Measurements from ENCODE around the gene ISM1. TPM values are rescaled to one million over a fixed set of nuclear protein-coding genes. Genes with fewer than 3 reads are reported as not detected.

ISM1 gene
- total RNA-seq, 2 donors from 2014 or later, result 0.09 to 0.34 TPM

DNA sequence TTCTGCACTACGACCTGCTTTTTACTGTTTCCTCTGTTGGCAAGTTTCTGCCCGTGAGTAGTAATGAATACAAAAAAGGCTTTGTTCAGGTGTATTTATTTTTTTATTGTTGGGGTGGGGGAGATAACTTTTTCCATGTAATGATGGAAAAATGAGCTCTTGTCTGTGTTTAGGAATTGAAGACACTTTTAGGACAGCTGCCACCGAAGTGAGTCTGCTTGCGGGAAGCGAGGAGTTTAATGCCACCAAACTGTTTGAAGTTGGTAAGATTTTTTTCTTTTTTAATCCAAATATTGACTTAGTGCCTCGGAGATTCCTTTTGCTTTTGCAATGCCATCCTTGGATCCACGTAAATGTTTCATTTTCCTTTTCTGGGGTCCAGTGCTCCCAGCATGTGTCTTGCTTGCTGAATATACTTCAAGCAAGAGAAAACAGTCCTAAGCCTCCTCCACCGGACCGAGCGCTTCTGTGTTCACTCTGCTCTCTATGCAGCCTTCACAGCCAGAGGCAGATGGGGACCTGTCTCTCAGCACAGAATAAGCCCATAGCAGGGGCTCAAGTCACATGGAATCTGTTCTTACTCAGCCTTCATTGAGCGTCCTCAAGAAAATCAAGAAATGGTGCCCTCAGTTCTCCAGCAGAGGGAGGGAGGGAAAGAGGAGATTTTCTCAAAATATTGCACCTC lies 71.3 kb downstream of the ISM1 start:
- no peaks in the 10 kb centered on the region for H3K9me3 Mint-ChIP-seq
- H3K36me3 Mint-ChIP-seq (ENCODE audit: low read depth), result peaks cover 39% of the 10 kb centered on the region
- H3K27me3 Mint-ChIP-seq, result no peaks in the 10 kb centered on the region
- H3K4me3 Mint-ChIP-seq, result no peak overlapping the region
- H3K4me1 Mint-ChIP-seq, result no peaks in the 10 kb centered on the region
- ATAC-seq (replicated peaks), result no peak
- no peak overlapping the region for H3K27ac Mint-ChIP-seq

DNA sequence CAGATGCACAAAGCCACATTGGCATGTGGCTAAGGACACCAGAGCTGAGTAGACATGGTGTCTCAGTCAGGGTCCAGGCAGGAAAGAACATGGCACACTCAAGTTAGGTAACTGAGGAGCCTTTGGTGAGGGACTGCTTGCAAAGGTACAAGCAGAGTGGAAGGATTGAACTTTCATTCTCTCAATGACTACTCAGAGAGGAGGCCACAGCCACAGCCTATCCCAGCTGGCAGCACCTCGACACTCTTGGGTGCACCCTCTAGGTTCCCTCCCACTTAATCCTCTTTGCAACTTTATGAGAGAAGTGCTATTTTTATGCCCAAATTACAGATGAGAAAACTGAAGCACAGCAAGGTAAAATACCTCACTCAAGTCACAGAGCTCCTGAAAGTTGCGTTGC lies 73.4 kb downstream of the ISM1 start:
- no peaks in the 10 kb centered on the region for H3K4me1 Mint-ChIP-seq
- no peaks in the 10 kb centered on the region for H3K27me3 Mint-ChIP-seq
- no peak overlapping the region for H3K27ac Mint-ChIP-seq
- H3K4me3 Mint-ChIP-seq, result no peak overlapping the region
- ATAC-seq (replicated peaks), result no peak
- no peaks in the 10 kb centered on the region for H3K9me3 Mint-ChIP-seq
- H3K36me3 Mint-ChIP-seq (ENCODE audit: low read depth), result peaks cover 36% of the 10 kb centered on the region

DNA sequence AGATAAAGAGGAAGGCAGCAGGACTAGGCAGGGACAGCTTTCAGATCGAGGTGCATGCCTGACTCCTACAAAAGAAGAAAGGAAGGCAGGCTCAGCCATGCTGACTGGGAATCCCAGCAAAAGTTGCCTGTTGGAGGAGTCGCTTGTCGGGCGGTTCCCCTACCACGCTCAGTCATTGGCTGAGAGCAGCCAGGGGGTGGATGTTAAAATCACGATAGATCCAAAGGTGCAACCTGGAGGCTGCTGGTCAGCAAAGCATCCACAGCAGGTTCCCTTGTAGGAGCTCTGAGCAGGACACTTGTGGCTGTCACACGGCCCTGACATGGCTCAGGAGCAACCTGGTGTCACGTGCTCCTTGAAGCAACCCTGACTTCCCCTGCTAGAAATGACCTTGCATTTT lies 74.6 kb downstream of the ISM1 start:
- H3K27me3 Mint-ChIP-seq, result no peaks in the 10 kb centered on the region
- H3K36me3 Mint-ChIP-seq (ENCODE audit: low read depth), result peaks cover 33% of the 10 kb centered on the region
- no peak for ATAC-seq (replicated peaks)
- no peak overlapping the region for H3K27ac Mint-ChIP-seq
- no peaks in the 10 kb centered on the region for H3K4me1 Mint-ChIP-seq
- no peak overlapping the region for H3K4me3 Mint-ChIP-seq
- no peaks in the 10 kb centered on the region for H3K9me3 Mint-ChIP-seq

DNA sequence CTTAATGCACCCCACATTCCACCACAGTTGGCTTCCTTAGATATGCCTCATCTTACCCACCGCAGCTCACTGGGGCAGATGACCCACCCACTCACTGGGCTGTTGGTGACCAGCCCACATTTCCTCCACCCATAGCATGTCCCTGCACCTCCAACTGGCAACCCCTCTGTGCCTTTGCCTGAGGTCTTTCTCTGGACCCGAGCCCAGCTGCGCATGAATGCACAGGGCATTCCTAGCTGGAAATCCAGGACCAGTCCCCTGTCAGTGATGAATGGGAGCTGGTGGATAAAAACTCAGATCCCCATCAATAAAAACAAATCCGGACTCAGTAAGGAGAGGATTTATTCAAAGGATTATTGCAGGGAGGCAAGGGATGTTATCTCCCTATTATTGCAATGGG lies 75.0 kb downstream of the ISM1 start:
- no peak overlapping the region for H3K4me3 Mint-ChIP-seq

DNA sequence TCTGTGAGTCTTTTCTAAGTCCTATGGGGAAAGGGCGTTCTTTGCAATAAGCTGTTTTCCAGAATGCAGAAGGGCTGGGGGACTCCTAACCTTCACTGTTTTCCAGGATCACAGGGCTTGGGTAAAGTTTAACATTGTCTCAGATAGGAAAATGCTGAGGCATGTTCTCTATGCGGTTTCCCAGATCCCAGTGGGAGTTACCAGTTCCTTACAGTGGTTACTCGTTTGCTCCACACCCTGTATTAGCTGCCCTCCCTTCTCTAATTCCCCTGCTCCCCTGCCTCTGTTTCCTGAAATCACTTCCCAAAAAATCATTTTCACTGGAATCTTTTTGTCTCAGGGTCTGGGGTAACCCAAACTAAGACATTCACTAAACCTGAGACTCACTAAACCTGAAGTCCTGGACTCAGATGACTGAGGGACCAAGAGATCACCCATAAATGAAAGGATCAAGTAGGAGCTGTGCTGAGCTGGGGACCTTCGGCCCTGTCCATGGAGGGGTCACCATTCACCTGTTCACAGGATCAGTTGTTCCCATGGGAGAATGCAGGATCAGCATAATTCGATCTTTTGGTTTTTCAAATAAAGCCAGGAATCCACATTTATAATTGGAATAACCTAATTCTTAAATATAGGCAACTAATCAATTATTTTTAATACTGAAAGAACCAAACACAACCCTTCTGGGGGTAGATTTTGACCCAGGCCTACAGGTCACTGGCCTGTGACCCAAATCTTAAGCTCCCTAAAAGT lies 76.2 kb downstream of the ISM1 start:
- ATAC-seq (replicated peaks), result no peak
- Mint-ChIP-seq H3K27me3 (no peaks in the 10 kb centered on the region), H3K9me3 (no peaks in the 10 kb centered on the region), H3K4me1 (no peaks in the 10 kb centered on the region), H3K36me3 (ENCODE audit: low read depth) (peaks cover 26% of the 10 kb centered on the region), H3K4me3 (no peak overlapping the region), H3K27ac (no peak overlapping the region)

More for the DNA sequence above, 75.0 kb downstream of the ISM1 start:
- Mint-ChIP-seq H3K27me3 (no peaks in the 10 kb centered on the region), H3K36me3 (ENCODE audit: low read depth) (peaks cover 33% of the 10 kb centered on the region), H3K4me1 (no peaks in the 10 kb centered on the region), H3K9me3 (no peaks in the 10 kb centered on the region), H3K27ac (no peak overlapping the region)
- ATAC-seq (replicated peaks), result no peak

DNA sequence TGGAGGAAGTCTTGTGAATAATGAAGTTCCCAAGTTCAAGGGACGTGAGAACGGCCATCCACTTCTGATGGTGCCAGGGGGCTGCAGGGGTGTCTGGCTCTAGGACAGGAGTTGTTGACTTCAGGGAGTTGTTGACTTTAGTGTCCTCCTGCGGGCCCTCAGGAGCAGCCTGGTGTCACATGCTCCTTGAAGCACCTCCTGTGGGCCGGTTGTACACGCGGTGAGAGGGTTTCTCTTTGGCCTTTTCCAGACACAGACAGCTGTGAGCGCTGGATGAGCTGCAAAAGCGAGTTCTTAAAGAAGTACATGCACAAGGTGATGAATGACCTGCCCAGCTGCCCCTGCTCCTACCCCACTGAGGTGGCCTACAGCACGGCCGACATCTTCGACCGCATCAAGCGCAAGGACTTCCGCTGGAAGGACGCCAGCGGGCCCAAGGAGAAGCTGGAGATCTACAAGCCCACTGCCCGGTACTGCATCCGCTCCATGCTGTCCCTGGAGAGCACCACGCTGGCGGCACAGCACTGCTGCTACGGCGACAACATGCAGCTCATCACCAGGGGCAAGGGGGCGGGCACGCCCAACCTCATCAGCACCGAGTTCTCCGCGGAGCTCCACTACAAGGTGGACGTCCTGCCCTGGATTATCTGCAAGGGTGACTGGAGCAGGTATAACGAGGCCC lies 77.8 kb downstream of the ISM1 start:
- Mint-ChIP-seq H3K27ac (no peak overlapping the region), H3K9me3 (no peaks in the 10 kb centered on the region), H3K27me3 (no peaks in the 10 kb centered on the region), H3K36me3 (ENCODE audit: low read depth) (peaks cover 16% of the 10 kb centered on the region), H3K4me3 (no peak overlapping the region), H3K4me1 (no peaks in the 10 kb centered on the region)
- no peak for ATAC-seq (replicated peaks)

DNA sequence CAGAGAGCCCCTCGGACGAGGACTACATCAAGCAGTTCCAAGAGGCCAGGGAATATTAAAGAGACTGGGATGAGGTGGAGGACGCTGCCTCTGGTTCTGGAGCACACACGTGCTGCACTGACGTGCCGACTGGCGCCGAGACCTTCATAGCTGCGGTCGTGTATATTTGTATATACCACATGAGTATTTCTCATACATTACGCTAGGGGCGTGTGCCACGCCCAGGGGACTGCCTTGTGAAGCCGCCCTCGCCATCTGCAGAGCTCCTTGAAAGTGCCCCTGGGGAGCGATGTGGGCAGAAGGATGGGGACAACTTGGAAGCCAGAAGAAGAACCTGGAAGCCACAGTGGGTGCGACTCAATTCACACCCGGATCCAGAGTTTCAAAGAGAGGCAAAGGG lies 78.3 kb downstream of the ISM1 start:
- no peaks in the 10 kb centered on the region for H3K4me1 Mint-ChIP-seq
- no peaks in the 10 kb centered on the region for H3K9me3 Mint-ChIP-seq
- no peak for ATAC-seq (replicated peaks)
- H3K4me3 Mint-ChIP-seq, result no peak overlapping the region
- no peak overlapping the region for H3K27ac Mint-ChIP-seq
- peaks cover 16% of the 10 kb centered on the region for H3K36me3 Mint-ChIP-seq (ENCODE audit: low read depth)
- H3K27me3 Mint-ChIP-seq, result no peaks in the 10 kb centered on the region

DNA sequence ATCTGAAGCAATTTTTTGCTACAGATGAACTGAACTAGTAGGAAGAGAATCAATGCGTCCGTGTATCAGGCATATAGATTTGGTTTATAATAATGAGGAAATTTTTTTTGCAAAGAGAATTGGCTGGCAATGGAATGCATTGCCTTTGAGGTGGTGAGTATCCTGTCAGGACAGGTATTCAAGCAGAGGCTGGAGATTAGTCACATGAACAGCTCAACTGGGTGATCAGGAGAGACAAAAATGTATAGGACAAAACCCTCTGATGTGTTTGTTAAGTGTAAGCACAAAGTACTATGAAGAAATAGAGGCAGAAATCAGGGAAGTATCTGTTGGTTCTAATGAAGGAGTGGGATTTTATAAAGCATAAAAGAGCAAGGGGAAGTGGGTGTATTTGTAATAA lies 80.5 kb downstream of the ISM1 start:
- Mint-ChIP-seq H3K4me1 (no peaks in the 10 kb centered on the region), H3K9me3 (no peaks in the 10 kb centered on the region), H3K36me3 (ENCODE audit: low read depth) (peaks cover 16% of the 10 kb centered on the region), H3K4me3 (no peak overlapping the region), H3K27me3 (no peaks in the 10 kb centered on the region), H3K27ac (no peak overlapping the region)
- ATAC-seq (replicated peaks), result no peak

DNA sequence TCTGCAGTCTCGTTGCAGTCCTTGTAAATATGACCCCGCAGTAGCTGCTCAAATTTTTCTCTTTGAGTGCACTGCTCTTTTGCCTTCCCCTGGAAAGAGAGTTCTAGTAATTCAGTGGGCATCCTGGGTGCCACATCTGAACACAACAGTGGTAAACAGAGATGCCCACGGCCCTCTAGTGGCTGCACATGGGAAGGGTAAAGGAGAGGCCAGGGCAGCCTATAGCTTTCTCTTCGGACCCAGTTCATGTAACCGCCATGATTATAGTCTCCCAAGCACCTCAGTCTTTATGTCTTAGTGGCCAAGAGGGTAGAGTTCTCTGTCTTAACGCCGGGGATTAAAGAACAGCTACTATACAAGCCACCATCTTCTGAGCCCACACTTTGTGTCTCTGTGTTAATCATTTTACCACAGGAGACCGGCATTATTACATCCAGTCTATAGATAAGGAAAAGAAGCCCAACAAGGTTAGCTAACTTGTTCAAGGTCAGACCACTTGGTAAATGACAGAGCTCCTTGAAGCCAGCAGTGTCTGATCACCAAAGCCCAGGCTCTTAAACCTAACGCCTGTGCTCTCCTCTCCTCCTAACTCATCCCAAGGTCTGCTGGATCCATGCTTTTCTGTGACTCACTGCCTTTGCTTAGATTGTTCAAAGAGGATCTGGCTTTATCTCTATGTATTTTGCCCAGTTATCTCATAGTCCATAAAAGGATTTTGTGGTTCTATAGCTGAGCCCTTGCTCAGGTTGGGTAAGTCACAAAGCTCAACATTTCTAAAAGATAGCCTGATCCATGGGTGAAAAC lies 81.8 kb downstream of the ISM1 start:
- Mint-ChIP-seq H3K27me3 (no peaks in the 10 kb centered on the region), H3K4me3 (no peak overlapping the region), H3K27ac (no peak overlapping the region), H3K4me1 (no peaks in the 10 kb centered on the region), H3K36me3 (ENCODE audit: low read depth) (peaks cover 16% of the 10 kb centered on the region), H3K9me3 (no peaks in the 10 kb centered on the region)
- ATAC-seq (replicated peaks), result peak; percentile 75

DNA sequence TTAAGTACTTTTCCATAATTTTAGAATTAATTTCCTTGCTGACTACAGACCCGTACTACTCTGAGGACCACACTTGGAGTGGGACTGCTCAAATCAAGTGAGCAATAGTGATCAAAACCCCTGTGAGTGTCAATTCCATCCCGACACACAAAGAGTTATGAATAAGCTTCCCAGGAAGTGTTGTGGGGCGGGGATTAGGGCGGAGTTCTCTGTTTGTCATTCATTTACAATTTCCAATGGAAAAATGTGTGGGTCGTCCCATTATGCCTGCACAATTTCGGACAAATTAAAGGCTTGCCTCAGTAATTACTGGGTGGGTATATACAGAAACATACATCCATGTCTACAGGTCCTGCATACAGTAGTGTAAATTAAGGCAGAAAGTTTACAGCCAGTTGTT lies 84.2 kb downstream of the ISM1 start:
- Mint-ChIP-seq H3K27ac (no peak overlapping the region), H3K4me3 (no peak overlapping the region), H3K36me3 (ENCODE audit: low read depth) (no peaks in the 10 kb centered on the region), H3K4me1 (no peaks in the 10 kb centered on the region), H3K9me3 (no peaks in the 10 kb centered on the region), H3K27me3 (no peaks in the 10 kb centered on the region)
- ATAC-seq (replicated peaks), result no peak

DNA sequence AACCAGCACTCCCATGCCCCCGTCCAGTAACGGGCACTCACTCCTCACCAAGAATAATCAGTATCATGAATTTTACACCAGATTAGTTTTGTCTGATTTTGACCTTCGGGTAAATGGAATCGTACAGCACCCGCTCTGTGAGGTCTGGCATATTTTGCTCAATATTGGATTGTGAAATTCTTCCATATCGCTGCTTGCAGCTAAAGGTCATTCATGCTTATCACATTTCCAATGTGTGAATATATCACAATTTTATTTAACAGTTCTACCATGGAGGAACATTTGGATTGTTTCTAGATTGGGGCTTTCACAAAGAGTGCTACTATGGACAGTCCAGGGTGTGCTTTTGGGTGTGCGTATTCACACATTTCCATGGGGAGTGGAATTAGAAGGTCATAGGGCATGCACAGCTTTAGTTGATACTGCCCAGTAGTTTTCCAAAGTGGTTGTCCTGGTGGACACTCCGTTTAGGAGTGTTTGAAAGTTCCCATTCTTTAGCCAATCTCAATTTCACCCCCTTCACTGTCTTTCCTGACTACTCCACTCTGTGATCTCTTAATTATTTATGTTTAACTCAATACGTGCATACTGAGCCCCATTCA lies 86.6 kb downstream of the ISM1 start:
- Mint-ChIP-seq H3K36me3 (ENCODE audit: low read depth) (no peaks in the 10 kb centered on the region), H3K27ac (no peak overlapping the region)
- no peak for ATAC-seq (replicated peaks)

DNA sequence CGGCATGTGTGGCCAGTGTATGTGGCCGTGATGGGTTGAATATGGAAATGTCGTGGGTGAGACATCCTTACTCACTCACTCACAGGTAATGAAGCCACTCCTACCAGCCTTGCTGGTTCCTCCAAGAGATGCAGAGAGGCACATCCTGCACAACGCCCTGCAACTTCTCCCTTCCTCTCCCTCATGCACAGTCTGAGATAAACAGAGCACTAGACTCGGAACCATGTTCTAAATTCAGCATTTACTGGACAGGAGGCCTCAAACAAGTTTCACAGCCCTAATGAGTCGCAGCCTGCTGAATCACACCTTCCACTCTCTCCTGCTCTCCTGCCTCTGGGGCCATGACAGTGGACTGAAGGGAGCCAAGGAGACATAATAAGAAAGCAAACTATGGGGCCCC lies 91.2 kb downstream of the ISM1 start:
- Mint-ChIP-seq H3K9me3 (peaks cover 13% of the 10 kb centered on the region), H3K4me3 (no peak overlapping the region), H3K27me3 (no peaks in the 10 kb centered on the region), H3K4me1 (no peaks in the 10 kb centered on the region), H3K36me3 (ENCODE audit: low read depth) (no peaks in the 10 kb centered on the region), H3K27ac (no peak overlapping the region)
- ATAC-seq (replicated peaks), result peak; percentile 62

More for the DNA sequence above, 86.6 kb downstream of the ISM1 start:
- Mint-ChIP-seq H3K27me3 (no peaks in the 10 kb centered on the region), H3K4me1 (no peaks in the 10 kb centered on the region), H3K4me3 (no peak overlapping the region), H3K9me3 (no peaks in the 10 kb centered on the region)

DNA sequence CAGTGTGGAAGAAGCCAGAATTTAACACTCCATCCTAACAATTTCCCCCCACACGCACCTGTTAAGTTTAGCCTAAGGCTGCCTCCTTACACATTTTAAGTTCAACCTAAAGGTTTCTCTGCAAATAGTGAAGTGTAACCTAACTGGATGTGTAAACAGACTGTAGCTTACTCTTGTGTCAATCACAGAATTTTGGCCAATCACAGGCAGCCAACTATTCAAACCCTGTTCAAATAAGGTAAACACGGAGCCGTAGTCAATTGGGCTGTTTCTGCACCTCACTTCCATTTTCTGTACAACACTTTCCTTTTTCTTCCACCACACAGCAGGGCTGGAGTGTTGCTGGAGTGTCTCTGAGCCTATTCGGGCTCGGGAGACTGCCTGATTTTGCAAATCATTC lies 92.1 kb downstream of the ISM1 start:
- Mint-ChIP-seq H3K4me1 (no peaks in the 10 kb centered on the region), H3K4me3 (no peak overlapping the region), H3K27me3 (no peaks in the 10 kb centered on the region), H3K9me3 (peaks cover 13% of the 10 kb centered on the region), H3K36me3 (ENCODE audit: low read depth) (no peaks in the 10 kb centered on the region), H3K27ac (no peak overlapping the region)
- ATAC-seq (replicated peaks), result no peak

DNA sequence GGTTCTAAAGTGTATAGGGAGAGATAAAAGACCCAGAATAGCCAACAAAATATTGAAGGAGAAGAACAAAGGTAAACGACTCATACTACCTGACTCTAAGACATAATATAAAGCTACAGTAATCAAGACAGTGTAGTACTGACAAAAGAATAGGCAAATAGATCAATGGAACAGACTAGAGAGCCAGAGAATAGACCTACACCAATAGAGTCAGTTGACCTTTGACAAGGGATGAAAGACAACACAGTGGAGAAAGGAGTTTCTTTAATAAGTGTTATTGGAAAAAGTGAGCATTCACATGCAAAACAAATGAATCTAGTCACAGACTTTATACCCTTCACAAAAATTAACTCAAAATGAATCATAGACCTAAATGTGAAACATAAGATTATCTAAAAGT lies 96.4 kb downstream of the ISM1 start:
- no peak overlapping the region for H3K27ac Mint-ChIP-seq
- no peaks in the 10 kb centered on the region for H3K36me3 Mint-ChIP-seq (ENCODE audit: low read depth)
- H3K27me3 Mint-ChIP-seq, result no peaks in the 10 kb centered on the region
- H3K4me1 Mint-ChIP-seq, result peaks cover 3% of the 10 kb centered on the region
- peaks cover 13% of the 10 kb centered on the region for H3K9me3 Mint-ChIP-seq
- no peak overlapping the region for H3K4me3 Mint-ChIP-seq
- no peak for ATAC-seq (replicated peaks)
